ENCODE measurements around the gene CDCA5. TPM values are rescaled to one million over a fixed set of nuclear protein-coding genes. Genes with fewer than 3 reads are reported as not detected.

Gene CDCA5
- total RNA-seq, 1 experiment from 2014 or later = 72.1 TPM

DNA sequence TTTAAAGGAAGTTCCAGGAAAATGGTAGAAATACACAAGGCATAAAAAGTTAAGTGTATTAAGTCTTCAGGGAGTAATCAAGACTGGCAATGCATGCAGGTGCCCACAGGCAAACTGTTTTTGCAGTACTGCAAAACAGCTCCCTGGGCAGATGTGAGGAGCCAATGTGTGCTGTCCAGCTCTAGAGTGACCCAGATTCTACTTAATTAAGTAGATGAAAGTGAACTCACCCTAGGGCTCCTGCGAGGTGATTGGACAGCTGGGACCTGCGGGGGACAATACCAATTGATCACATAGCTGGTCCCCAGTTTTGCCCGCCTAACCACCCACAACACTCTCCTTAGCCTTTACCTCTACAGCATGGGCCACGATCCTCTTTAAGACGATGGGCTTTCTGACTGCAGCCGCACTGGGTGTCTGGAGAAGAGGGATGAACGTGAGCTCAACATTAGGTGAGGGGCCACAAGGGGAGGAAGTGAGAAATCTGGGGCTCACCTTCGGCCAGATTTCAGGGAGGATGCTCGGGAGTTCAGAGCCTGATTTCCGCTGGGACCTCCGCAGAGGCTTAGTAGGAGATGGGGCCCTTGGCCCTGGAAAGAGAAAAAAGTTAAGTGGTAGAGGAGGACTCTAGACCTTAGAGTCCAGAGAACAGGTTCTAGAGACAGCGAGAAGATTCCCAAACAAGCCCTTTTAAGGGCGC lies 556 bp downstream of the CDCA5 start:
- TF ChIP-seq, protein P1, sequence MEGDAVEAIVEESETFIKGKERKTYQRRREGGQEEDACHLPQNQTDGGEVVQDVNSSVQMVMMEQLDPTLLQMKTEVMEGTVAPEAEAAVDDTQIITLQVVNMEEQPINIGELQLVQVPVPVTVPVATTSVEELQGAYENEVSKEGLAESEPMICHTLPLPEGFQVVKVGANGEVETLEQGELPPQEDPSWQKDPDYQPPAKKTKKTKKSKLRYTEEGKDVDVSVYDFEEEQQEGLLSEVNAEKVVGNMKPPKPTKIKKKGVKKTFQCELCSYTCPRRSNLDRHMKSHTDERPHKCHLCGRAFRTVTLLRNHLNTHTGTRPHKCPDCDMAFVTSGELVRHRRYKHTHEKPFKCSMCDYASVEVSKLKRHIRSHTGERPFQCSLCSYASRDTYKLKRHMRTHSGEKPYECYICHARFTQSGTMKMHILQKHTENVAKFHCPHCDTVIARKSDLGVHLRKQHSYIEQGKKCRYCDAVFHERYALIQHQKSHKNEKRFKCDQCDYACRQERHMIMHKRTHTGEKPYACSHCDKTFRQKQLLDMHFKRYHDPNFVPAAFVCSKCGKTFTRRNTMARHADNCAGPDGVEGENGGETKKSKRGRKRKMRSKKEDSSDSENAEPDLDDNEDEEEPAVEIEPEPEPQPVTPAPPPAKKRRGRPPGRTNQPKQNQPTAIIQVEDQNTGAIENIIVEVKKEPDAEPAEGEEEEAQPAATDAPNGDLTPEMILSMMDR (IDR thresholded peaks at IDR 0.05 in 2 of 3, conservative IDR thresholded peaks at IDR 0.05 in 1 of 3; ENCODE audit: borderline replicate concordance in 1 of 3, insufficient read depth in 1 of 3, low read depth in 2 of 3, low read length in 2 of 3) = no peak
- TF ChIP-seq, protein P2, sequence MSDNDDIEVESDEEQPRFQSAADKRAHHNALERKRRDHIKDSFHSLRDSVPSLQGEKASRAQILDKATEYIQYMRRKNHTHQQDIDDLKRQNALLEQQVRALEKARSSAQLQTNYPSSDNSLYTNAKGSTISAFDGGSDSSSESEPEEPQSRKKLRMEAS (IDR thresholded peaks at IDR 0.05) = no peak
- no peak for TF ChIP-seq SRF (IDR thresholded peaks at IDR 0.05; ENCODE audit: low read depth)
- no peak for TF ChIP-seq ZNF274 (IDR thresholded peaks at IDR 0.05; ENCODE audit: low read depth, low read length)
- no peak for TF ChIP-seq EZH2 (IDR thresholded peaks at IDR 0.05)
- TF ChIP-seq CEBPB (IDR thresholded peaks at IDR 0.05; ENCODE audit: low read depth) = no peak
- TF ChIP-seq POLR2AphosphoS5 (IDR thresholded peaks at IDR 0.05; ENCODE audit: low read depth, low read length) = no peak
- no peak for TF ChIP-seq RAD21 (IDR thresholded peaks at IDR 0.05; ENCODE audit: low read depth)
- TF ChIP-seq, protein P3, sequence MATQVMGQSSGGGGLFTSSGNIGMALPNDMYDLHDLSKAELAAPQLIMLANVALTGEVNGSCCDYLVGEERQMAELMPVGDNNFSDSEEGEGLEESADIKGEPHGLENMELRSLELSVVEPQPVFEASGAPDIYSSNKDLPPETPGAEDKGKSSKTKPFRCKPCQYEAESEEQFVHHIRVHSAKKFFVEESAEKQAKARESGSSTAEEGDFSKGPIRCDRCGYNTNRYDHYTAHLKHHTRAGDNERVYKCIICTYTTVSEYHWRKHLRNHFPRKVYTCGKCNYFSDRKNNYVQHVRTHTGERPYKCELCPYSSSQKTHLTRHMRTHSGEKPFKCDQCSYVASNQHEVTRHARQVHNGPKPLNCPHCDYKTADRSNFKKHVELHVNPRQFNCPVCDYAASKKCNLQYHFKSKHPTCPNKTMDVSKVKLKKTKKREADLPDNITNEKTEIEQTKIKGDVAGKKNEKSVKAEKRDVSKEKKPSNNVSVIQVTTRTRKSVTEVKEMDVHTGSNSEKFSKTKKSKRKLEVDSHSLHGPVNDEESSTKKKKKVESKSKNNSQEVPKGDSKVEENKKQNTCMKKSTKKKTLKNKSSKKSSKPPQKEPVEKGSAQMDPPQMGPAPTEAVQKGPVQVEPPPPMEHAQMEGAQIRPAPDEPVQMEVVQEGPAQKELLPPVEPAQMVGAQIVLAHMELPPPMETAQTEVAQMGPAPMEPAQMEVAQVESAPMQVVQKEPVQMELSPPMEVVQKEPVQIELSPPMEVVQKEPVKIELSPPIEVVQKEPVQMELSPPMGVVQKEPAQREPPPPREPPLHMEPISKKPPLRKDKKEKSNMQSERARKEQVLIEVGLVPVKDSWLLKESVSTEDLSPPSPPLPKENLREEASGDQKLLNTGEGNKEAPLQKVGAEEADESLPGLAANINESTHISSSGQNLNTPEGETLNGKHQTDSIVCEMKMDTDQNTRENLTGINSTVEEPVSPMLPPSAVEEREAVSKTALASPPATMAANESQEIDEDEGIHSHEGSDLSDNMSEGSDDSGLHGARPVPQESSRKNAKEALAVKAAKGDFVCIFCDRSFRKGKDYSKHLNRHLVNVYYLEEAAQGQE (IDR thresholded peaks at IDR 0.05; ENCODE audit: low read depth) = no peak
- no peak for TF ChIP-seq ELF1 (IDR thresholded peaks at IDR 0.05; ENCODE audit: borderline replicate concordance, low read depth)
- TF ChIP-seq TCF7L2 (IDR thresholded peaks at IDR 0.05; ENCODE audit: borderline replicate concordance, extremely low read depth, insufficient read depth, insufficient read length) = no peak
- TF ChIP-seq, protein P4, sequence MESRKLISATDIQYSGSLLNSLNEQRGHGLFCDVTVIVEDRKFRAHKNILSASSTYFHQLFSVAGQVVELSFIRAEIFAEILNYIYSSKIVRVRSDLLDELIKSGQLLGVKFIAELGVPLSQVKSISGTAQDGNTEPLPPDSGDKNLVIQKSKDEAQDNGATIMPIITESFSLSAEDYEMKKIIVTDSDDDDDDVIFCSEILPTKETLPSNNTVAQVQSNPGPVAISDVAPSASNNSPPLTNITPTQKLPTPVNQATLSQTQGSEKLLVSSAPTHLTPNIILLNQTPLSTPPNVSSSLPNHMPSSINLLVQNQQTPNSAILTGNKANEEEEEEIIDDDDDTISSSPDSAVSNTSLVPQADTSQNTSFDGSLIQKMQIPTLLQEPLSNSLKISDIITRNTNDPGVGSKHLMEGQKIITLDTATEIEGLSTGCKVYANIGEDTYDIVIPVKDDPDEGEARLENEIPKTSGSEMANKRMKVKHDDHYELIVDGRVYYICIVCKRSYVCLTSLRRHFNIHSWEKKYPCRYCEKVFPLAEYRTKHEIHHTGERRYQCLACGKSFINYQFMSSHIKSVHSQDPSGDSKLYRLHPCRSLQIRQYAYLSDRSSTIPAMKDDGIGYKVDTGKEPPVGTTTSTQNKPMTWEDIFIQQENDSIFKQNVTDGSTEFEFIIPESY (IDR thresholded peaks at IDR 0.05; ENCODE audit: extremely low read depth, insufficient replicate concordance, low read length) = no peak
- TF ChIP-seq FOSL1 (IDR thresholded peaks at IDR 0.05; ENCODE audit: low read depth) = no peak
- TF ChIP-seq SP1 (IDR thresholded peaks at IDR 0.05; ENCODE audit: low read depth) = no peak
- TF ChIP-seq CBX3 (IDR thresholded peaks at IDR 0.05; ENCODE audit: low read depth) = no peak
- no peak for TF ChIP-seq JUND (IDR thresholded peaks at IDR 0.05)
- no peak for TF ChIP-seq EGR1 (IDR thresholded peaks at IDR 0.05; ENCODE audit: low read depth)
- TF ChIP-seq, protein P5, sequence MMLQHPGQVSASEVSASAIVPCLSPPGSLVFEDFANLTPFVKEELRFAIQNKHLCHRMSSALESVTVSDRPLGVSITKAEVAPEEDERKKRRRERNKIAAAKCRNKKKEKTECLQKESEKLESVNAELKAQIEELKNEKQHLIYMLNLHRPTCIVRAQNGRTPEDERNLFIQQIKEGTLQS (IDR thresholded peaks at IDR 0.05) = no peak
- TF ChIP-seq YY1 (IDR thresholded peaks at IDR 0.05; ENCODE audit: extremely low read depth, insufficient replicate concordance, low read depth, low read length) = no peak
- ChIA-PET POLR2A (interaction anchor here (0.7 kb wide), 1 partner anchor 39 kb away, joined by 3 read pairs; the partner anchor contains the start of genes FAU and MRPL49), CTCF (interaction anchor here (1.4 kb wide), 1 partner anchor 27 kb away, joined by 3 read pairs; no protein-coding TSS in a partner anchor), RAD21 (ENCODE audit: low non-redundant PET in 1 of 2, low total read pairs in 2 of 2, uncharacterized antibody in 2 of 2, unreplicated experiment in 2 of 2) (no interaction called here)
- H3K4me1 ChIP-seq (ENCODE audit: control insufficient read depth in 1 of 2, insufficient read depth in 2 of 2, low read length in 2 of 2) = peaks cover 7 to 30% of the 10 kb centered on the region in 2 experiments; a peak in 3 of 4 replicates
- peak; percentile 12 for ATAC-seq
- H3K4me2 ChIP-seq (ENCODE audit: low read length) = peak overlapping the region; percentile 82
- TSS peak; percentile 60 for BruUV-seq (replicated peaks)
- peak overlapping the region; percentile 86 to 98 for H3K4me3 ChIP-seq (replicated peaks in 1 of 2; ENCODE audit: low read depth in 1 of 2, low read length in 2 of 2)
- DNase-seq (ENCODE audit: low read depth, low spot score) = no peak
- peak overlapping the region; percentile 82 for H3K27ac ChIP-seq (ENCODE audit: low read depth, low read length)
- peaks cover 12 to 44% of the 10 kb centered on the region in 2 experiments; a peak in 2 of 4 replicates for H3K36me3 ChIP-seq (ENCODE audit: control insufficient read depth in 1 of 2, insufficient read depth in 2 of 2, low read length in 2 of 2)
- H3K79me2 ChIP-seq (ENCODE audit: insufficient read depth, low read length) = peaks cover 57% of the 10 kb centered on the region
- H2AFZ ChIP-seq (ENCODE audit: low read depth, low read length, poor library complexity, severe bottlenecking) = no peak overlapping the region
- H3K27me3 ChIP-seq (ENCODE audit: insufficient read depth, low read length) = no peaks in the 10 kb centered on the region
- peak overlapping the region; percentile 98 for H3K9ac ChIP-seq (ENCODE audit: low read length)
- H3K9me2 ChIP-seq (ENCODE audit: insufficient read depth) = no peaks in the 10 kb centered on the region
- no peaks in the 10 kb centered on the region for H3K9me3 ChIP-seq (ENCODE audit: control insufficient read depth in 1 of 2, insufficient read depth in 1 of 2, low read depth in 1 of 2, low read length in 2 of 2)
- intact Hi-C loops (cut with micrococcal nuclease) = loop anchor here (5.0 kb wide), 2 partner anchors 41 to 56 kb away; partner anchors contain the start of genes SAC3D1 and SNX15
- H4K20me1 ChIP-seq (ENCODE audit: insufficient read depth) = no peaks in the 10 kb centered on the region
